Measurements from ENCODE around the gene FBP2. TPM values are rescaled to one million over a fixed set of nuclear protein-coding genes. Genes with fewer than 3 reads are reported as not detected.

FBP2 gene
- total RNA-seq, 1 experiment from 2014 or later, result not detected

DNA sequence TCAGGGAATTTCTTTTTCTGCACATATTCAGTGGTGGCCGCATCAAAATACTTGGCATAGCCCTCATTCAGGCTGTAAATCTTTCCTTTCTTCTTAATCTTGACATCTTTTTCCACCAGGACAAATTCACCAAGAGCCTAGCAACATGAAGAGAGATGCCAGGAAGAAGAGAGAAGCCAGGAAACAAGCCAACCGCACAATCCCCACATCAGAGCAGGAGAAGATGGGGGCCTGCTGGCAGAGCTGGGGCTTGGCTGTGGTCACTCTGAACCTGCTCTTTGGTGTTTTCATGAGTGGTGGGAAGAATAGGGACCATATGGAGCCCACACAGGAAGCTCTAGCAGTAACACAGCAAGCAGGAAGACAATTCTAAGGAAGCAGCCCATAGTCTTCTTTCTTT, 26.4 kb downstream of the FBP2 start:
- 0 out of 2 replicates have a peak, but pooled peaks cover 4% of the 10 kb centered on the region for H3K27me3 ChIP-seq (ENCODE audit: insufficient read depth, low read length)
- ChIA-PET CTCF (no interaction called here), POLR2A (no interaction called here), RAD21 (ENCODE audit: low non-redundant PET in 1 of 2, low total read pairs in 2 of 2, uncharacterized antibody in 2 of 2, unreplicated experiment in 2 of 2) (no interaction called here)
- no peak overlapping the region for H3K9ac ChIP-seq (ENCODE audit: low read length)
- no peak overlapping the region for H3K4me3 ChIP-seq (replicated peaks in 1 of 2; ENCODE audit: low read depth in 1 of 2, low read length in 2 of 2)
- H3K79me2 ChIP-seq (ENCODE audit: insufficient read depth, low read length), result no peaks in the 10 kb centered on the region
- H3K9me3 ChIP-seq (ENCODE audit: control insufficient read depth in 1 of 2, insufficient read depth in 1 of 2, low read depth in 1 of 2, low read length in 2 of 2), result no peaks in the 10 kb centered on the region
- H4K20me1 ChIP-seq (ENCODE audit: insufficient read depth), result no peaks in the 10 kb centered on the region
- H3K9me2 ChIP-seq (ENCODE audit: insufficient read depth), result no peaks in the 10 kb centered on the region
- intact Hi-C loops (cut with micrococcal nuclease), result no loop called here
- ATAC-seq (no peak), DNase-seq (ENCODE audit: low read depth, low spot score) (no peak)
- no peak overlapping the region for H3K4me2 ChIP-seq (ENCODE audit: low read length)
- TF ChIP-seq JUND (IDR thresholded peaks at IDR 0.05) (no peak), ZBTB33 (IDR thresholded peaks at IDR 0.05; ENCODE audit: extremely low read depth, insufficient replicate concordance, low read length) (no peak), EZH2phosphoT487 (IDR thresholded peaks at IDR 0.05; ENCODE audit: borderline replicate concordance) (no peak), ZNF274 (IDR thresholded peaks at IDR 0.05; ENCODE audit: low read depth, low read length) (no peak), EZH2 (IDR thresholded peaks at IDR 0.05) (no peak), SIN3A (IDR thresholded peaks at IDR 0.05; ENCODE audit: low read depth) (no peak), CBX3 (IDR thresholded peaks at IDR 0.05; ENCODE audit: low read depth) (no peak), CTCF (IDR thresholded peaks at IDR 0.05 in 2 of 3, conservative IDR thresholded peaks at IDR 0.05 in 1 of 3; ENCODE audit: borderline replicate concordance in 1 of 3, insufficient read depth in 1 of 3, low read depth in 2 of 3, low read length in 2 of 3) (no peak), FOSL1 (IDR thresholded peaks at IDR 0.05; ENCODE audit: low read depth) (no peak), ZFX (IDR thresholded peaks at IDR 0.05) (no peak), TCF7L2 (IDR thresholded peaks at IDR 0.05; ENCODE audit: borderline replicate concordance, extremely low read depth, insufficient read depth, insufficient read length) (no peak), RAD21 (IDR thresholded peaks at IDR 0.05; ENCODE audit: low read depth) (no peak), EGR1 (IDR thresholded peaks at IDR 0.05; ENCODE audit: low read depth) (no peak), CEBPB (IDR thresholded peaks at IDR 0.05; ENCODE audit: low read depth) (no peak), POLR2AphosphoS5 (IDR thresholded peaks at IDR 0.05; ENCODE audit: low read depth, low read length) (no peak), SP1 (IDR thresholded peaks at IDR 0.05; ENCODE audit: low read depth) (no peak), POLR2A (IDR thresholded peaks at IDR 0.05; ENCODE audit: borderline replicate concordance, extremely low read depth, insufficient read depth, insufficient read length) (no peak), REST (IDR thresholded peaks at IDR 0.05; ENCODE audit: low read depth) (no peak)
- TF ChIP-seq, protein P1, sequence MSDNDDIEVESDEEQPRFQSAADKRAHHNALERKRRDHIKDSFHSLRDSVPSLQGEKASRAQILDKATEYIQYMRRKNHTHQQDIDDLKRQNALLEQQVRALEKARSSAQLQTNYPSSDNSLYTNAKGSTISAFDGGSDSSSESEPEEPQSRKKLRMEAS (IDR thresholded peaks at IDR 0.05), result no peak
- TF ChIP-seq, protein P2, sequence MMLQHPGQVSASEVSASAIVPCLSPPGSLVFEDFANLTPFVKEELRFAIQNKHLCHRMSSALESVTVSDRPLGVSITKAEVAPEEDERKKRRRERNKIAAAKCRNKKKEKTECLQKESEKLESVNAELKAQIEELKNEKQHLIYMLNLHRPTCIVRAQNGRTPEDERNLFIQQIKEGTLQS (IDR thresholded peaks at IDR 0.05), result no peak
- H2AFZ ChIP-seq (ENCODE audit: low read depth, low read length, poor library complexity, severe bottlenecking), result no peak overlapping the region
- H3K4me1 ChIP-seq (ENCODE audit: control insufficient read depth in 1 of 2, insufficient read depth in 2 of 2, low read length in 2 of 2), result no peaks in the 10 kb centered on the region
- no TSS peak for BruUV-seq (replicated peaks)
- no peaks in the 10 kb centered on the region for H3K36me3 ChIP-seq (ENCODE audit: control insufficient read depth in 1 of 2, insufficient read depth in 2 of 2, low read length in 2 of 2)
- H3K27ac ChIP-seq (ENCODE audit: low read depth, low read length), result no peak overlapping the region
